ENCODE data around the gene SLX1A. TPM values are rescaled to one million over a fixed set of nuclear protein-coding genes. Genes with fewer than 3 reads are reported as not detected.

SLX1A gene
- total and polyA plus RNA-seq, 2 donors (not counting 1 experiment from before 2014, with no cell fraction given), result 64.6 to 108 TPM

DNA sequence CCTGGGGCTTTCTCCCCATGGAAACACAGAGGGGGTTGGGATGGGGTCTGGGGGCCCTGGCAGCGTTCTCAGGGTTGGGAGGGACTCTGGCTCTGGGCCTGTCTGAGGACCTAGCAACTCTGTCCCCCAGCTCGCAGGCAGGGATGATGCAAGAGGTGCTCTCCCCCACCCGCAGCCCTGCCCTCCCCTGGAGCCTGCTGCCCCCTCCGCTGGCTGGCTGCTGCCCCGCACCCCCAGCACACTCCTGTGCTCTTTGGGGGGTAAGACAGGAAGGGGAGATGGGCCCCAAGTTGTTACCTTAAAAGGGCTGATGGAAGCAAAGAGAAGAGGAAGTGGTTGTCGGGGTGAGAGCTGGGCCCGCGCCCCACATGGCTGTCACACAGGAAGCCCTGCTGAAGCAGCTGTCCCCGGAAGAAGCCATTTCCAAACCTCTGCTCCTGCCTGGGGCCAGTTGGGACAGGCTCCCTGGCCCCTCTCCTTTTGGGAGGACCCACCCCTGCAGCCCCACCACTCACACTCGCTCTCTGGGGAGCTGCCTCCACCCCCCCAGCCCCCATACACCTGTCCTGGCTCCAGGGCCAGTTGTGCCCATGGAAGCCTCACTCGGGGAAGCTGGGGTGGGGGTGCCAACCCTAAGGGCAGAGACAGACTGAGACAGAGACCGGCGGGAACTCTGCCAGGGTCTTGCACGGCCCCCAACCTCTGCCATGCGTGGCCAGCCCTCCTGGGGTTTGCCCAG, 7.8 kb upstream of the SLX1A start:
- Mint-ChIP-seq H3K4me3 (peak overlapping the region; percentile 90), H3K4me1 (peaks cover 43% of the 10 kb centered on the region), H3K27ac (peak overlapping the region; percentile 99), H3K27me3 (no peaks in the 10 kb centered on the region), H3K9me3 (ENCODE audit: insufficient read depth) (no peaks in the 10 kb centered on the region)
- H3K4me2 ChIP-seq (replicated peaks; ENCODE audit: low read depth, low read length, poor library complexity, severe bottlenecking), result peak overlapping the region; percentile 97
- CTCF ChIA-PET, result interaction anchor here (0.6 to 4.8 kb wide), 6 partner anchors 11 to 244 kb away, joined by 3 to 49 read pairs (median 4); partner anchors contain the start of genes ALDOA, DCTPP1 and TBX6
- POLR2A ChIA-PET, result interaction anchor here (0.6 to 4.9 kb wide), 10 partner anchors 29 to 485 kb away, joined by 3 to 97 read pairs (median 4); partner anchors contain the start of genes ALDOA, SEPTIN1, TBX6 and YPEL3
- H2AFZ ChIP-seq (ENCODE audit: insufficient read depth, low read depth, low read length, poor library complexity, severe bottlenecking), result peak overlapping the region; percentile 9
- 2% methylated on average over 11 of the region's 15 CpGs for WGBS (ENCODE audit: insufficient coverage)
- intact Hi-C loops (cut with micrococcal nuclease), result no loop called here
- H3K4me3 ChIP-seq (ENCODE audit: control extremely low read depth in 1 of 5, extremely low read depth in 1 of 5, insufficient read depth in 1 of 5, low read depth in 2 of 5, low read length in 4 of 5), result peak overlapping the region; percentile 44 to 99 (median 97)
- H3K27ac ChIP-seq (ENCODE audit: low read length in 2 of 2), result peak overlapping the region; percentile 78 to 87
- no peaks in the 10 kb centered on the region for H3K9me3 ChIP-seq (ENCODE audit: control extremely low read depth in 1 of 3, control insufficient read depth in 2 of 3, insufficient read depth in 1 of 3, low read length in 2 of 3)
- H3K27me3 ChIP-seq (replicated peaks in 1 of 4; ENCODE audit: control extremely low read depth in 1 of 4, control insufficient read depth in 3 of 4, insufficient read depth in 4 of 4, low read length in 3 of 4), result no peaks in the 10 kb centered on the region
- peaks cover 40 to 48% of the 10 kb centered on the region in 2 donors for H3K4me1 ChIP-seq (ENCODE audit: control insufficient read depth in 2 of 2, insufficient read depth in 2 of 2, low read length in 2 of 2)
- H3K9ac ChIP-seq (ENCODE audit: low read length), result peak overlapping the region; percentile 98
- H3K36me3 ChIP-seq (replicated peaks in 1 of 2; ENCODE audit: control extremely low read depth in 1 of 2, control insufficient read depth in 1 of 2, extremely low read depth in 1 of 2, insufficient read depth in 2 of 2, low read length in 1 of 2), result peaks cover 0 to 42% of the 10 kb centered on the region in 2 experiments
- ATAC-seq (ENCODE audit: low read depth) (peak; percentile 36), DNase-seq (peak; percentile 88)
- no peak for TF ChIP-seq EZH2 (IDR thresholded peaks at IDR 0.05; ENCODE audit: borderline replicate concordance, insufficient read depth, low read depth, low read length, poor library complexity, severe bottlenecking)
- TF ChIP-seq, protein P1, sequence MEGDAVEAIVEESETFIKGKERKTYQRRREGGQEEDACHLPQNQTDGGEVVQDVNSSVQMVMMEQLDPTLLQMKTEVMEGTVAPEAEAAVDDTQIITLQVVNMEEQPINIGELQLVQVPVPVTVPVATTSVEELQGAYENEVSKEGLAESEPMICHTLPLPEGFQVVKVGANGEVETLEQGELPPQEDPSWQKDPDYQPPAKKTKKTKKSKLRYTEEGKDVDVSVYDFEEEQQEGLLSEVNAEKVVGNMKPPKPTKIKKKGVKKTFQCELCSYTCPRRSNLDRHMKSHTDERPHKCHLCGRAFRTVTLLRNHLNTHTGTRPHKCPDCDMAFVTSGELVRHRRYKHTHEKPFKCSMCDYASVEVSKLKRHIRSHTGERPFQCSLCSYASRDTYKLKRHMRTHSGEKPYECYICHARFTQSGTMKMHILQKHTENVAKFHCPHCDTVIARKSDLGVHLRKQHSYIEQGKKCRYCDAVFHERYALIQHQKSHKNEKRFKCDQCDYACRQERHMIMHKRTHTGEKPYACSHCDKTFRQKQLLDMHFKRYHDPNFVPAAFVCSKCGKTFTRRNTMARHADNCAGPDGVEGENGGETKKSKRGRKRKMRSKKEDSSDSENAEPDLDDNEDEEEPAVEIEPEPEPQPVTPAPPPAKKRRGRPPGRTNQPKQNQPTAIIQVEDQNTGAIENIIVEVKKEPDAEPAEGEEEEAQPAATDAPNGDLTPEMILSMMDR (IDR thresholded peaks at IDR 0.05), result no peak
- peaks cover 42% of the 10 kb centered on the region for H4K20me1 ChIP-seq (ENCODE audit: control insufficient read depth, insufficient read depth, low read length, poor library complexity, severe bottlenecking)
- H3K79me2 ChIP-seq (ENCODE audit: control insufficient read depth, insufficient read depth, low read length), result peaks cover 46% of the 10 kb centered on the region

DNA sequence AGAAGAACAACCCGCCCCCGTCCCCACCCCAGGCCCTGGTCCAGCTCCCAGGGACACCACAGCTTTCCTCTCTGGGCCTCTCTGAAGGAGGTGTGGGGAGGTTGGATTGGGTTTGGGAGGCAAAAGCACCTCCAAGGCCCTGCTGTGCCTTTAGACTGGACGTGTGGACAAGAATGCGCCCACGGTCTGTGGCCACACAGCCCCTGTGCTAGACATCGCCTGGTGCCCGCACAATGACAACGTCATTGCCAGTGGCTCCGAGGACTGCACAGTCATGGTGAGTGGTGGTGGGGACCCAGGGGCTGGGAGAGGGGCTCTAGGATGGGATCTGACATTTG, 7.3 kb upstream of the SLX1A start:
- Mint-ChIP-seq H3K27me3 (no peaks in the 10 kb centered on the region), H3K4me1 (peaks cover 41% of the 10 kb centered on the region), H3K9me3 (ENCODE audit: insufficient read depth) (no peaks in the 10 kb centered on the region), H3K27ac (peak overlapping the region; percentile 99), H3K4me3 (peak overlapping the region; percentile 90)
- peaks cover 42% of the 10 kb centered on the region for H4K20me1 ChIP-seq (ENCODE audit: control insufficient read depth, insufficient read depth, low read length, poor library complexity, severe bottlenecking)
- TF ChIP-seq EZH2 (IDR thresholded peaks at IDR 0.05; ENCODE audit: borderline replicate concordance, insufficient read depth, low read depth, low read length, poor library complexity, severe bottlenecking), result no peak
- TF ChIP-seq, protein P1 (IDR thresholded peaks at IDR 0.05), result no peak
- WGBS (ENCODE audit: insufficient coverage), result 30% methylated on average over 7 of the region's 9 CpGs
- ATAC-seq (ENCODE audit: low read depth) (no peak), DNase-seq (no peak)
- POLR2A ChIA-PET, result interaction anchor here (0.6 to 4.9 kb wide), 7 partner anchors 30 to 231 kb away, joined by 3 to 97 read pairs (median 5); partner anchors contain the start of genes ALDOA, SEPTIN1, TBX6 and YPEL3
- no peak overlapping the region for H2AFZ ChIP-seq (ENCODE audit: insufficient read depth, low read depth, low read length, poor library complexity, severe bottlenecking)
- intact Hi-C loops (cut with micrococcal nuclease), result no loop called here
- CTCF ChIA-PET, result interaction anchor here (0.6 to 4.8 kb wide), 5 partner anchors 11 to 243 kb away, joined by 3 to 49 read pairs (median 4); partner anchors contain the start of genes ALDOA, DCTPP1 and TBX6
- peak overlapping the region in 4 of 5 experiments; percentile 95 to 99 (median 98) for H3K4me3 ChIP-seq (ENCODE audit: control extremely low read depth in 1 of 5, extremely low read depth in 1 of 5, insufficient read depth in 1 of 5, low read depth in 2 of 5, low read length in 4 of 5)
- peak overlapping the region; percentile 78 to 87 for H3K27ac ChIP-seq (ENCODE audit: low read length in 2 of 2)
- no peaks in the 10 kb centered on the region for H3K9me3 ChIP-seq (ENCODE audit: control extremely low read depth in 1 of 3, control insufficient read depth in 2 of 3, insufficient read depth in 1 of 3, low read length in 2 of 3)
- H3K4me2 ChIP-seq (replicated peaks; ENCODE audit: low read depth, low read length, poor library complexity, severe bottlenecking), result peak overlapping the region; percentile 97
- H3K36me3 ChIP-seq (replicated peaks in 1 of 2; ENCODE audit: control extremely low read depth in 1 of 2, control insufficient read depth in 1 of 2, extremely low read depth in 1 of 2, insufficient read depth in 2 of 2, low read length in 1 of 2), result peaks cover 0 to 42% of the 10 kb centered on the region in 2 experiments
- H3K9ac ChIP-seq (ENCODE audit: low read length), result peak overlapping the region; percentile 98
- H3K27me3 ChIP-seq (replicated peaks in 1 of 4; ENCODE audit: control extremely low read depth in 1 of 4, control insufficient read depth in 3 of 4, insufficient read depth in 4 of 4, low read length in 3 of 4), result no peaks in the 10 kb centered on the region
- peaks cover 40 to 48% of the 10 kb centered on the region in 2 donors for H3K4me1 ChIP-seq (ENCODE audit: control insufficient read depth in 2 of 2, insufficient read depth in 2 of 2, low read length in 2 of 2)
- peaks cover 46% of the 10 kb centered on the region for H3K79me2 ChIP-seq (ENCODE audit: control insufficient read depth, insufficient read depth, low read length)
